Neural cell (in vitro differentiated cells): ENCODE measurements around the gene RAI1. TPM values are rescaled to one million over a fixed set of nuclear protein-coding genes. Genes with fewer than 3 reads are reported as not detected.

ENCODE experiments used
- H2AFZ ChIP-seq: fragments of 200-600, 300-800 bp; sonication (generic), shearing (Covaris generic); 2 replicates; pipeline ENCODE4 v1.6.0; 2014; ENCODE audit warnings: low read depth, mild to moderate bottlenecking, antibody characterized with exemption, low read length, moderate library complexity
- H3F3A ChIP-seq: fragments of 200-600 bp; shearing (Covaris generic); 2 replicates; pipeline ENCODE4 v1.6.1; 2016; ENCODE audit warnings: mild to moderate bottlenecking, moderate library complexity, mixed read lengths, antibody characterized with exemption, low read length; ENCODE audit not compliant: insufficient read depth, poor library complexity, severe bottlenecking
- H3K27ac ChIP-seq: fragments of 200-600, 300-800 bp; sonication (generic), shearing (Covaris generic); 2 replicates; pipeline ENCODE4 v1.5.1; 2014; ENCODE audit warnings: mild to moderate bottlenecking, low read length, moderate library complexity
- H3K27me3 ChIP-seq: fragments of 300-800, 200-600 bp; sonication (generic), shearing (Covaris generic); 2 replicates; pipeline ENCODE4 v1.6.0; 2014; ENCODE audit warnings: mild to moderate bottlenecking, low read depth, low read length, moderate library complexity; ENCODE audit not compliant: insufficient read depth
- H3K36me3 ChIP-seq: fragments of 300-800, 200-600 bp; sonication (generic), shearing (Covaris generic); 2 replicates; pipeline ENCODE4 v1.5.1; 2014; ENCODE audit warnings: mild to moderate bottlenecking, antibody characterized with exemption, low read length, moderate library complexity; ENCODE audit not compliant: insufficient read depth
- H3K4me2 ChIP-seq: fragments of 300-800, 200-600 bp; sonication (generic), shearing (Covaris generic); 2 replicates; pipeline ENCODE4 v1.6.0; 2014; ENCODE audit warnings: mild to moderate bottlenecking, low read length
- H3K4me3 ChIP-seq: fragments of 300-800, 200-600 bp; sonication (generic), shearing (Covaris generic); 2 replicates; pipeline ENCODE4 v1.5.1; 2014; ENCODE audit warnings: mild to moderate bottlenecking, low read length, moderate library complexity
- H3K79me2 ChIP-seq: fragments of 200-600 bp; shearing (Covaris generic); replicated peaks from 2 replicates; pipeline ENCODE4 v1.6.0; 2014; ENCODE audit warnings: mild to moderate bottlenecking, low read length, moderate library complexity; ENCODE audit not compliant: insufficient read depth
- H3K9ac ChIP-seq: fragments of 300-800, 200-600 bp; sonication (generic), shearing (Covaris generic); 2 replicates; pipeline ENCODE4 v1.6.1; 2016; ENCODE audit warnings: mild to moderate bottlenecking, low read length, mixed read lengths
- H3K9me2 ChIP-seq: fragments of 200-600 bp; shearing (Covaris generic); 2 replicates; pipeline ENCODE4 v1.6.1; 2016; ENCODE audit warnings: mild to moderate bottlenecking, low read length, mixed read lengths; ENCODE audit not compliant: insufficient read depth
- H3K9me3 ChIP-seq: fragments of 200-600, 300-800 bp; sonication (generic), shearing (Covaris generic); 2 replicates; pipeline ENCODE4 v1.6.1; 2016; ENCODE audit warnings: mild to moderate bottlenecking, mixed run types, low read length, moderate library complexity, mixed read lengths
- H4K20me1 ChIP-seq: fragments of 200-600 bp; shearing (Covaris generic); 2 replicates; pipeline ENCODE4 v1.6.1; 2016; ENCODE audit warnings: mild to moderate bottlenecking, mixed run types; ENCODE audit not compliant: insufficient read depth
- EP300 ChIP-seq: fragments of 450-650 bp; conservative IDR thresholded peaks from 2 replicates; pipeline ENCODE4 v1.6.1; 2014; ENCODE audit warnings: antibody characterized with exemption, mild to moderate bottlenecking, moderate library complexity; ENCODE audit not compliant: poor library complexity, severe bottlenecking
- EZH2 ChIP-seq: fragments of 200-600, 300-800 bp; shearing (Covaris generic), sonication (generic); IDR thresholded peaks from 2 replicates; pipeline ENCODE4 v1.6.1; 2014; ENCODE audit warnings: antibody characterized with exemption, low read length, borderline replicate concordance, mild to moderate bottlenecking; ENCODE audit not compliant: insufficient read depth, poor library complexity, severe bottlenecking
- MXI1 ChIP-seq: fragments of 450-650 bp; conservative IDR thresholded peaks from 2 replicates; pipeline ENCODE4 v1.6.1; 2014; ENCODE audit warnings: antibody characterized with exemption, mild to moderate bottlenecking; ENCODE audit not compliant: poor library complexity, severe bottlenecking
- POLR2AphosphoS5 ChIP-seq: IDR thresholded peaks from 2 replicates; pipeline ENCODE4 v1.6.1; 2012
- RAD21 ChIP-seq: fragments of 450-650 bp; conservative IDR thresholded peaks from 2 replicates; pipeline ENCODE4 v1.6.1; 2014; ENCODE audit warnings: antibody characterized with exemption, mild to moderate bottlenecking, moderate library complexity
- SMC3 ChIP-seq: fragments of 450-650 bp; conservative IDR thresholded peaks from 2 replicates; pipeline ENCODE4 v1.6.1; 2014; ENCODE audit warnings: antibody characterized with exemption, mild to moderate bottlenecking, moderate library complexity; ENCODE audit not compliant: poor library complexity
- TAF1 ChIP-seq: IDR thresholded peaks from 2 replicates; pipeline ENCODE4 v1.6.1; 2012; ENCODE audit warnings: low read depth
- polyA plus RNA-seq: library from polyadenylated mRNA; depleted of rRNA; stranded (reverse); fragments of >200 nt; gene quantifications from 2 replicates; pipeline ENCODE4 v1.2.3, GENCODE V29; 2014
- TF ChIP-seq, protein P1 (sequence below): IDR thresholded peaks from 2 replicates; pipeline ENCODE4 v1.6.1; 2012; ENCODE audit warnings: borderline replicate concordance
- TF ChIP-seq, protein P2 (sequence below): fragments of 450-650 bp; IDR thresholded peaks from 2 replicates; pipeline ENCODE4 v1.5.1; 2014; ENCODE audit warnings: antibody characterized with exemption, mild to moderate bottlenecking, moderate library complexity; ENCODE audit not compliant: poor library complexity, severe bottlenecking

RAI1 gene
- polyA plus RNA-seq, 1 donor from 2014 or later = 16.9 TPM

DNA sequence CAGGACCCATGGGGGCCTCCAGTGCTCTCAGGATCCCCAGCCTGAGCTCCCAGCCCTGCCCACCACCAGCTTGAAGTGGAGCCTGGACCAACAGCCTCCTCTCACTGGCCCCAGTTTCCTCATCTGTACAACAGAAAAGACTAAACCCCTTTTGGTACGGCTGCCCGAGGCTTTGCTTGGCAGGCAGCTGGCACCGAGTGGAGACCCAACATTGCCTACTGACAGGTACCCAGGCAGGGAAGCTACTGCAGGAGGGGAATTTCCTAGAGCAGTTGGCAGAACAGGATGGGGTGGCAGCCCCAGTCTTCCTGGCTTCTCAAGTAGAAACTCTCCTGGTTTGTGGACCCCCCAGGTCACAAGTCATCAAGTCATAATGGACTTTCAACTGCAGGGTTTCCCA, 141.4 kb downstream of the RAI1 start:
- no peaks in the 10 kb centered on the region for H3K36me3 ChIP-seq
- H4K20me1 ChIP-seq = no peaks in the 10 kb centered on the region
- no peak overlapping the region for H2AFZ ChIP-seq
- H3K9me2 ChIP-seq = no peaks in the 10 kb centered on the region
- H3K79me2 ChIP-seq = peaks cover 15% of the 10 kb centered on the region
- no peaks in the 10 kb centered on the region for H3K27me3 ChIP-seq
- H3K27ac ChIP-seq = no peak overlapping the region
- H3K4me2 ChIP-seq = peak overlapping the region; percentile 59
- H3F3A ChIP-seq = no peaks in the 10 kb centered on the region
- H3K9ac ChIP-seq = peak overlapping the region; percentile 60
- TF ChIP-seq TAF1 = no peak
- TF ChIP-seq RAD21 = no peak
- no peak for TF ChIP-seq EP300
- TF ChIP-seq, protein P1, sequence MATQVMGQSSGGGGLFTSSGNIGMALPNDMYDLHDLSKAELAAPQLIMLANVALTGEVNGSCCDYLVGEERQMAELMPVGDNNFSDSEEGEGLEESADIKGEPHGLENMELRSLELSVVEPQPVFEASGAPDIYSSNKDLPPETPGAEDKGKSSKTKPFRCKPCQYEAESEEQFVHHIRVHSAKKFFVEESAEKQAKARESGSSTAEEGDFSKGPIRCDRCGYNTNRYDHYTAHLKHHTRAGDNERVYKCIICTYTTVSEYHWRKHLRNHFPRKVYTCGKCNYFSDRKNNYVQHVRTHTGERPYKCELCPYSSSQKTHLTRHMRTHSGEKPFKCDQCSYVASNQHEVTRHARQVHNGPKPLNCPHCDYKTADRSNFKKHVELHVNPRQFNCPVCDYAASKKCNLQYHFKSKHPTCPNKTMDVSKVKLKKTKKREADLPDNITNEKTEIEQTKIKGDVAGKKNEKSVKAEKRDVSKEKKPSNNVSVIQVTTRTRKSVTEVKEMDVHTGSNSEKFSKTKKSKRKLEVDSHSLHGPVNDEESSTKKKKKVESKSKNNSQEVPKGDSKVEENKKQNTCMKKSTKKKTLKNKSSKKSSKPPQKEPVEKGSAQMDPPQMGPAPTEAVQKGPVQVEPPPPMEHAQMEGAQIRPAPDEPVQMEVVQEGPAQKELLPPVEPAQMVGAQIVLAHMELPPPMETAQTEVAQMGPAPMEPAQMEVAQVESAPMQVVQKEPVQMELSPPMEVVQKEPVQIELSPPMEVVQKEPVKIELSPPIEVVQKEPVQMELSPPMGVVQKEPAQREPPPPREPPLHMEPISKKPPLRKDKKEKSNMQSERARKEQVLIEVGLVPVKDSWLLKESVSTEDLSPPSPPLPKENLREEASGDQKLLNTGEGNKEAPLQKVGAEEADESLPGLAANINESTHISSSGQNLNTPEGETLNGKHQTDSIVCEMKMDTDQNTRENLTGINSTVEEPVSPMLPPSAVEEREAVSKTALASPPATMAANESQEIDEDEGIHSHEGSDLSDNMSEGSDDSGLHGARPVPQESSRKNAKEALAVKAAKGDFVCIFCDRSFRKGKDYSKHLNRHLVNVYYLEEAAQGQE = no peak
- TF ChIP-seq MXI1 = no peak
- no peak for TF ChIP-seq SMC3
- no peak for TF ChIP-seq POLR2AphosphoS5
- TF ChIP-seq, protein P2, sequence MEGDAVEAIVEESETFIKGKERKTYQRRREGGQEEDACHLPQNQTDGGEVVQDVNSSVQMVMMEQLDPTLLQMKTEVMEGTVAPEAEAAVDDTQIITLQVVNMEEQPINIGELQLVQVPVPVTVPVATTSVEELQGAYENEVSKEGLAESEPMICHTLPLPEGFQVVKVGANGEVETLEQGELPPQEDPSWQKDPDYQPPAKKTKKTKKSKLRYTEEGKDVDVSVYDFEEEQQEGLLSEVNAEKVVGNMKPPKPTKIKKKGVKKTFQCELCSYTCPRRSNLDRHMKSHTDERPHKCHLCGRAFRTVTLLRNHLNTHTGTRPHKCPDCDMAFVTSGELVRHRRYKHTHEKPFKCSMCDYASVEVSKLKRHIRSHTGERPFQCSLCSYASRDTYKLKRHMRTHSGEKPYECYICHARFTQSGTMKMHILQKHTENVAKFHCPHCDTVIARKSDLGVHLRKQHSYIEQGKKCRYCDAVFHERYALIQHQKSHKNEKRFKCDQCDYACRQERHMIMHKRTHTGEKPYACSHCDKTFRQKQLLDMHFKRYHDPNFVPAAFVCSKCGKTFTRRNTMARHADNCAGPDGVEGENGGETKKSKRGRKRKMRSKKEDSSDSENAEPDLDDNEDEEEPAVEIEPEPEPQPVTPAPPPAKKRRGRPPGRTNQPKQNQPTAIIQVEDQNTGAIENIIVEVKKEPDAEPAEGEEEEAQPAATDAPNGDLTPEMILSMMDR = no peak
- TF ChIP-seq EZH2 = no peak
- H3K9me3 ChIP-seq = no peaks in the 10 kb centered on the region
- H3K4me3 ChIP-seq = peak overlapping the region; percentile 67

DNA sequence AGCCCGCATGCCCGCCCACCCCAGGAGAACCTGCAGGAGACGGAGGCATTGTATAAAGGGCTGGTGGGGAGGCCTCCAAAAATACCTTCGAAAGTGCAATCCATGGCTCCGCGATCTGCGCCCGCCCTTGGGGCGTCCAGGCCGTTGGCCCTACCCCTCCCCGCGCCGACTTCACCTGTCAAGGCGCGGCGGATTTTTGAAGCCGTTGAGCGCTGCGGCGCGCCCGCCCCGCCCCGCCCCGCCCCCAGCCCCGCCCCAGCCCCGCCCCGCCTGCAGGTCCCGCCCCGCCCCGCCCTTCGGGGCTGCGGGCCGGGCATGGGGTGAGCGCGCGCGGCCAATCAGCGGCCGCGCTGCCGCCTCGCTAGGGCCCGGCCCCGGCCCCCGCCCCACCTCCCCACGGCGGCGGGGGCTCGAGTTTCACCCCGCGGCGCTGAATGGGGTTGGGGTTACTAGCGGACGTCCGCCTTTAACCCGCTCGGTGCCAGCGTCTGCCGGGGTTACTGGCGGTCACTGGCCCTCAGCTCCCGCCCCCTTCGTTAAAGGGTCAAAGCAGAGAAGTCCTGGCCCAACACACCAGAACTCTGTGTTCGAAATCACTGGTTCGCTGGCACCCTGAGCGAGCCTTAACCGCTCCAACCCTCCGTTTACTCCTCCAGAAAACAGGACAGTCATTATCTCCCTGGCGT, 142.3 kb downstream of the RAI1 start:
- no peak overlapping the region for H2AFZ ChIP-seq
- no peaks in the 10 kb centered on the region for H3K9me3 ChIP-seq
- peaks cover 15% of the 10 kb centered on the region for H3K79me2 ChIP-seq
- TF ChIP-seq POLR2AphosphoS5 (no peak), EP300 (peak; percentile 11)
- peak overlapping the region; percentile 67 for H3K4me3 ChIP-seq
- H3K27ac ChIP-seq = peak overlapping the region; percentile 49
- H3K9me2 ChIP-seq = no peaks in the 10 kb centered on the region
- H3F3A ChIP-seq = no peaks in the 10 kb centered on the region
- H3K4me2 ChIP-seq = peak overlapping the region; percentile 59
- peak overlapping the region; percentile 60 for H3K9ac ChIP-seq
- H3K27me3 ChIP-seq = no peaks in the 10 kb centered on the region
- no peaks in the 10 kb centered on the region for H3K36me3 ChIP-seq
- H4K20me1 ChIP-seq = no peaks in the 10 kb centered on the region
